GM19467 (cell line): ENCODE measurements around the gene PCSK4.
"Not testable (repeated sequence)": the region's sequence is repeated elsewhere in the genome, so short reads cannot be mapped to it uniquely, and the experiment has no call there.

ENCODE experiments used
- ATAC-seq: cut with Tn5 transposase; IDR thresholded peaks from one replicate; pipeline ENCODE4 v1.9.1; 2021; ENCODE audit warnings: mild to moderate bottlenecking, moderate library complexity; ENCODE audit not compliant: unreplicated experiment

Gene PCSK4

GRCh38 chr19:1441677-1442438 lies 48.3 kb downstream of the PCSK4 start:
- ATAC-seq = no peak

- ATAC-seq = no peak
Observed at GRCh38 chr19:1441022-1441426, 49.1 kb downstream of the PCSK4 start.

GRCh38 chr19:1440418-1440801 lies 49.7 kb downstream of the PCSK4 start:
- ATAC-seq = no peak

GRCh38 chr19:1439525-1440417 lies 50.4 kb downstream of the PCSK4 start:
- ATAC-seq = not testable (repeated sequence)

GRCh38 chr19:1438933-1439354 lies 51.2 kb downstream of the PCSK4 start:
- ATAC-seq = no peak

GRCh38 chr19:1438035-1438932 lies 51.9 kb downstream of the PCSK4 start, which contains the start of gene RPS15:
RPS15 (plus strand) TSS chr19:1438396; CDS start chr19:1438426, 30 bp downstream.
- ATAC-seq = peak; percentile 86

GRCh38 chr19:1437609-1438008 lies 52.5 kb downstream of the PCSK4 start:
- ATAC-seq = peak; percentile 8

GRCh38 chr19:1435378-1435989 lies 54.7 kb downstream of the PCSK4 start:
- no peak for ATAC-seq

GRCh38 chr19:1434577-1435060 lies 55.5 kb downstream of the PCSK4 start:
- ATAC-seq = no peak

- no peak for ATAC-seq
Observed at GRCh38 chr19:1434040-1434366, 56.1 kb downstream of the PCSK4 start.

- ATAC-seq = no peak
Observed at GRCh38 chr19:1433119-1434039, 56.8 kb downstream of the PCSK4 start.

- no peak for ATAC-seq
Observed at GRCh38 chr19:1432507-1432887, 57.7 kb downstream of the PCSK4 start.

GRCh38 chr19:1431759-1432506 lies 58.2 kb downstream of the PCSK4 start:
- no peak for ATAC-seq
